ENCODE results near the gene MAN2B2. TPM values are rescaled to one million over a fixed set of nuclear protein-coding genes. Genes with fewer than 3 reads are reported as not detected.

The MAN2B2 gene
- total RNA-seq, 1 experiment from 2014 or later = 5.9 TPM

- Histone ChIP-seq H2BK15ac (ENCODE audit: low read depth, low read length) (no peak overlapping the region), H2AK5ac (ENCODE audit: insufficient read length, low read length) (no peak overlapping the region), H3K79me2 (ENCODE audit: insufficient read depth, low read length) (no peaks in the 10 kb centered on the region), H3K4ac (ENCODE audit: low read depth, low read length) (no peak overlapping the region), H2BK20ac (ENCODE audit: low read depth, low read length, poor library complexity, severe bottlenecking) (no peak overlapping the region), H4K91ac (ENCODE audit: insufficient read length, low read depth, low read length) (no peak overlapping the region), H3K27me3 (ENCODE audit: insufficient read depth, low read length) (no peaks in the 10 kb centered on the region), H2BK5ac (ENCODE audit: insufficient read length, low read length) (no peak overlapping the region), H3K14ac (ENCODE audit: insufficient read depth, low read length) (no peak overlapping the region), H3K4me1 (ENCODE audit: insufficient read depth, low read length) (no peaks in the 10 kb centered on the region), H2BK120ac (ENCODE audit: low read depth, low read length, poor library complexity, severe bottlenecking) (no peak overlapping the region), H4K20me1 (ENCODE audit: control insufficient read depth, insufficient read depth, insufficient read length) (no peaks in the 10 kb centered on the region), H2BK12ac (ENCODE audit: insufficient read length, low read depth, low read length) (no peak overlapping the region), H3K9me3 (ENCODE audit: control insufficient read depth, low read depth, low read length) (no peaks in the 10 kb centered on the region), H4K8ac (replicated peaks; ENCODE audit: insufficient read length, low read depth, low read length) (no peak overlapping the region), H3K56ac (ENCODE audit: insufficient read length, low read depth, low read length) (no peak overlapping the region), H4K5ac (ENCODE audit: insufficient read length, low read depth, low read length) (no peak overlapping the region), H3K18ac (ENCODE audit: insufficient read length, low read depth, low read length) (no peak overlapping the region), H3K9ac (ENCODE audit: extremely low read depth, insufficient read length, low read length) (no peak overlapping the region), H3K4me2 (ENCODE audit: insufficient read depth, insufficient read length, low read length) (no peak overlapping the region), H3K23me2 (ENCODE audit: insufficient read length, low read depth, low read length, poor library complexity, severe bottlenecking) (no peaks in the 10 kb centered on the region), H3K27ac (ENCODE audit: insufficient read length, low read depth, low read length) (no peak overlapping the region), H2AFZ (ENCODE audit: low read length) (no peak overlapping the region), H3K23ac (ENCODE audit: insufficient read length, low read depth, low read length) (no peak overlapping the region), H3K79me1 (ENCODE audit: insufficient read depth, low read depth, low read length, poor library complexity, severe bottlenecking) (no peaks in the 10 kb centered on the region), H3T11ph (ENCODE audit: low read length) (no peak overlapping the region)
- no peak overlapping the region for H3K27ac Mint-ChIP-seq
- no peaks in the 10 kb centered on the region; the same call in 1 of the 2 replicates for H3K27me3 Mint-ChIP-seq (ENCODE audit: low read depth)
- no peak for TF ChIP-seq CTCF (conservative IDR thresholded peaks at IDR 0.05)
- no peaks in the 10 kb centered on the region for H3K4me1 Mint-ChIP-seq
- no CpG with 5 or more reads among the region's 24 CpGs for WGBS (ENCODE audit: extremely low coverage, insufficient read length, low lambda C conversion rate)
- no peak for DNase-seq
- no peak overlapping the region for H3K4me3 Mint-ChIP-seq
- peaks cover 7 to 25% (median 11%) of the 10 kb centered on the region in 3 experiments; a peak in 5 of 7 replicates for H3K36me3 Mint-ChIP-seq (ENCODE audit: insufficient read depth in 1 of 3, low read depth in 3 of 3)
- H3K9me3 Mint-ChIP-seq = no peaks in the 10 kb centered on the region
Measured at GRCh38 chr4:6619466-6620255, 44.7 kb downstream of the MAN2B2 start.

All from H9 (cell line).